ENCODE data around the gene ANKRD29.

ANKRD29 gene

GRCh38 chr18:23662309-23663263 is at the start of gene ANKRD29:
Gene ANKRD29 (minus strand): TSS chr18:23662911. CDS start chr18:23662730, 181 bp downstream.
- DNase-seq: peak; percentile 61

DNA sequence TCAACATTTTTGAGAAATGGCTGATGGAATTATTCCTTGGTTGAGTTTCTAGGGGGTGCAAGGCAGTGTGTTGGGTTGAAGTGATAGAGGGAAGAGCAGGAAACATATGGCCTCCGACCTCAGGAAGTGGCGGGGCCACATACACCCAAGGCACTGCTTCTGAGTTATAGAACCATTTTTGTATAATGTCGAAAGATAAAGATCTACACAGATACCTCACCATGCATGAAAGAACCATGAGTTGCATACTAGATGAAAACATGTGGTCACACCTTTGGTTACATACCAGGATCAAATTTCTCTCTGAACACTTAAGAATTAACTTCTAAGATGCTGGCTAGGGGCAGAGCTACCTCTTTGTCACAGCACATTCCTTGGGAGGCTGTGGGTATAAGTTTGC is 49.7 kb upstream of the ANKRD29 start:
- DNase-seq: no peak

- DNase-seq: no peak
Observed at GRCh38 chr18:23711426-23711825, 48.7 kb upstream of the ANKRD29 start.

GRCh38 chr18:23710946-23711345 is 48.2 kb upstream of the ANKRD29 start:
- DNase-seq: no peak

- DNase-seq: no peak
Observed at GRCh38 chr18:23710068-23710527, 47.4 kb upstream of the ANKRD29 start.

- peak; percentile 39 for DNase-seq
Observed at GRCh38 chr18:23706971-23707640, 44.4 kb upstream of the ANKRD29 start.

- no peak for DNase-seq
Observed at GRCh38 chr18:23704806-23705205, 42.1 kb upstream of the ANKRD29 start.

DNA sequence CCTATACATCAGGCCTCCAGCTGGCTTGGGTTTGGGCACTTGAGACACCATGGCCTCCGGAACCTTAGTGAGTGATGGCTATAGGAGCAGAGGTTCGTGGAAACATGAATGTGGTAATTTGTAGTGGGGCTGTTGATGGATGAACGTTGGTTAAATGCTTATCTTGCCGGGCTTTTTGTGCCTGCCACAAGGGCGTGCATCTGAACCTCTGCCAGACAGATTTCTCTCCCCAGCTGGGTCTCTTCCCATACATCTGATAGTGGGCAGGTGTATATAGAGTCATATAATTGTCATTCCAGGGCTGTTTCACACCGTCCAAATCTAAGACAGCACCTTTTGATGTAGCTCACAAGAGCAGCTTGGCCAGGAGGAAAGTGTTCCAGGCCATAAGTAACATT is 41.3 kb upstream of the ANKRD29 start:
- DNase-seq: no peak

DNA sequence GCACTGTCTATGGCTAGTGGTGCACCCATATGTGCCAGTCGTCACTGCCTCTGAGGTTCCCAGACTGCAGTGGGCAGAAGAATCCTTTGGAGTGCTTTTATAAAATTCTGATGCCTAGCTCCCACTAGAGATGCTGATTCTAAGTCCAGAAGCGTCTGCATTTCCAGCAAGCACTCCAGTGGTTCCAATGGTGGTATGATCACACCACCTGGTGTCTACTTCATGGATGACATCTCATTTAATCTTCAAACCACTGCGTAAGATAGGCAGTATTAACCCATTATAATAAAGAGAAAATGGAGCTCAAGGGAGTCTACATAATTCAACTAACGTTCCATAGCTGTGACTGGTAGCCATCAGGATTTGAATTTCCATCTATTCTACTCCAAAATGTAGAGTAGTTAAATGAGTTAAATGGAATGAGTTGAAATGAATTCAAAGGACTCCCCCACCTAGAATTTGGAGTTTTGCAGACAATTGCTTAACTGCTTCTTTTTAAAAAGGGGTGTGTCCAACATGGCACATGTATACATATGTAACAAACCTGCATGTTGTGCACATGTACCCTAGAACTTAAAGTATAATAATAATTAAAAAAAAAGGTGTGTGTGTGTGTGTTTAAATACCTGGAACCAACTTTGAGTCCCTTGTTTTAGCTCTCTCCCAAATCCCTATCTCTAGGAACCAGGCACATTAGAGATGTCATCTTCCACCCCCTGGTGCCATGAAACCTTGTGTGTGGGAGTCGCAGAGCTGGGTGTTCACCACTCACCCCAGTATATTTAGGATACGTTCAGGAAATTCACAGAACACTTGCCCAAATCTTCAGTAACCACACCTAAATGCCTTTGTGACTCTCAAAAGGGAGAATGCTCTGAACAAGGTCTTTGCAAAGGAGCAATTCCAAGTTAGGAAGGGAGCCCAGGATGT is 40.6 kb upstream of the ANKRD29 start:
- DNase-seq: peak; percentile 79

DNA sequence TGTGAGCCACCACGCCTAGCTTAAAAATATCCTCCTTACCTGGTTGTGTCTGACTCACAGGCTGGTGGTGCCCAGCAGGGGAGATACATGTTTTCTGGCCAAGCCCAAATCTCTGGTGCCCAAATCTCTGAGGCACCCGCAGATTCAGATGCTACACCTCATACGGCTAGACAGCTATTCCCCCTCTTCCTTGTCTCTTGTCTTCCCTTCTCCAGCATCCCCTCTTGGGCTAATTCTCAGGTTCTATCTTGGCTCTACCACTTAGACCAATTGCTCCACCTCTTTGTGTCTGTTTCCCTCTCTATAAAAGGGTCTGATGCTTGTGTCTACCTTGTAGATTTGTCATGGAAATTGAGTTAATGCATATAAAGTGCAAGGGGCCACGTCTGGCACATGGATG is 39.9 kb upstream of the ANKRD29 start:
- DNase-seq: no peak

DNA sequence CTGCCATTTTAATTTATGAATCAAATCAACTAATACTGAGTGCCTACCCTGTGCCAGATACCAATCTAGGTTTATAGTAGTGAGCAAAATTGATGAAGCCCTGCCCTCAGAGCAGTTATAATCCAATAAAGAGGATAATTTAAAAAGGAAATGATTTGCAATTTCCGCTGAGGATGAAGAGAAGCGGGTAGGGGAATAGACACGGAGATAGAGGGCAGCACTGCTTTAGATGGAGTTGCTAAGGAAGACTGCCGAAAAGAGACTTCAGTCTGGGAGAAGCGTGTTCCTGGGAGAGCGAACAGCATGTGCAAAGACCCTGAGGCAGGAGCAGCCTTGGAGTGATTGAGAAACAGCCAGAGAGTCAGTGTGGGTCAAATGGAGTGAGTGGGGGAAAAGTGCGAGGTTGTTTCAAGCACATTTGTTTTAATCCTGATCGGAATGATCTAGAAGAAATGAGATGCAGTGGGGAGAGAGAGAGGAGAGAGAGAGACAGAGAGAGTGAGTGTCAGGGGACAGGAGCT is 38.9 kb upstream of the ANKRD29 start:
- DNase-seq: no peak

DNA sequence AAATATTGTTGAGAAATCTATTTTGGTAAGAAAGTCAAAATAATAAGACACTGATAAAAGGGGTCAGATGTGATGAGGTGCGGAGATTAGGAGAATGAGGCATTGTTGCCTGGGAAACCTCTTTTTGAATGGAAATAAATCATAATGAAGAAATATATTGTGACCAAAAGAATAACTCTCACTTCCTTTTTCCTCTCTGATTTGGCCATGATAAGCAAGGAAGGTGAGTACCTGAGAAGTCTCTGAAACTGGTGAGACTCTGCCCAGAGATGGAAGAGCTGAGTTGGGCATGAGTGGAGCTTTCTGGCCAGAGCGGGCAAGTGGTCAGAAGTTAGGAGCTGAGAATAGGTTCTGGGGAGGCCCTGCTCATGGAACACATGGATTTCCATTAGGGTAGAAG is 38.3 kb upstream of the ANKRD29 start:
- DNase-seq: no peak

GRCh38 chr18:23694637-23695430 is 32.1 kb upstream of the ANKRD29 start:
- peak; percentile 19 for DNase-seq

GRCh38 chr18:23693846-23694245 is 31.1 kb upstream of the ANKRD29 start:
- peak; percentile 27 for DNase-seq

- peak; percentile 44 for DNase-seq
Observed at GRCh38 chr18:23690505-23691068, 27.9 kb upstream of the ANKRD29 start.

DNA sequence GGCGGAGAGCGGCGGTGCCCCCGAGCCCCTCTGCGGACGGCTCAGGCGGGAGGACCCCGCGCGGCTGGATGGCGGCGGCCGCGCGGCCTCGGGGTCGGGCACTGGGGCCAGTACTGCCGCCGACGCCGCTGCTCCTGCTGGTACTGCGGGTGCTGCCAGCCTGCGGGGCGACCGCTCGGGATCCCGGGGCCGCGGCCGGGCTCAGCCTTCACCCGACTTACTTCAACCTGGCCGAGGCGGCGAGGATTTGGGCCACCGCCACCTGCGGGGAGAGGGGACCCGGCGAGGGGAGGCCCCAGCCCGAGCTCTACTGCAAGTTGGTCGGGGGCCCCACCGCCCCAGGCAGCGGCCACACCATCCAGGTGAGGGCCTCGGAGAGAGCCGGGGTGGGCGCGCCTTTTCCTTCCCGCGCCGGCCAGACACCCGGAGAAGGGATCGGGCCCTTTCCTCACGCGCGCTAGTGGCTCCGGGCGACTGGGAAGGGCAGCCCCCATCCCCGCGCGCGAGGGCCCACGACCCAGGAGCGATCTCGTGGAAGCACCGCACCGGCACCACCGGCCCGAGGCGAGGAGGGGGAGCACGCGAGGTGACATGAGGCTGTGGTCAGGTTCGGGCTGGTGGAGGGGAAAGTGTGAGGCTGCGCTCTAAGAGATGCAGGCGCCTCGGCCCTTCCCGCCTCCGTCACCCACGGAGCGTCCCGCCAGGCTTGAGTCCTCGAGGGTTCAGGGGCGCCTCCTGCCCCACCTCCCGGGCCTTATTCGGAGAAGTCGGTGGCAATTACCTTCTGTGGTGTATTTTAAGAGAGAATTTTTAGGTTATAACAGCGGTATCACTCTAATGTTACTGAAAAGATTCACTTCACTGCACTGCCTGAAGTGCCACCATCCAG is 27.1 kb upstream of the ANKRD29 start:
- peak; percentile 64 for DNase-seq

DNA sequence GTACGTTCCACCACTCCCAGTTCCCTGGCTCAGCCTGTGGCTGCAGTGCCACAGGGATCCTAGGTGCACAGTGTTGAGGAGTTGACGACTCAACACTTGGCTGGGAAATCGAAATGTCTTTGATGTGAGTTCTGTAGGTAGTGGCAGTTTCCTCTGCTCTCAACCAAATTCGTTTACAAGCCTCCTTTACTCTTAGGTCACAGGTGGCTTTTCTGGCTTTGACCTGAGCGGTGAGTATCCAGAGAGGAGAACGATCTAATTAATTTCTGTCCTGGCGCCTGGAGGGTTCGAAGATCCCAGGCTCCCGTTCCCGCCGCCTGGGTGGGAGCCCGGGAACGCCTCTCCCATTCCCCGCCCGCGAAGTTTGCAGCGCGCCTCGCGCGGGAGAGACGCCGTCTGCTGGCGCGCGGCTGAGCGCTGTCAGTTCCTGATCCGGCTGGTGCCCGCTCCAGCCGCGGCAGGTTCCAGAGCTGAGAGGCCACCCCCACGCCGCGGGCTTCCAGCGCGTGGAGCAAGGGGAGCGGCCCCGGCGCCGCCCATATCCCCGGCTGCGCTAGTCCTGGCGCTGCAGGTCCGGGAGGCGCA is 26.4 kb upstream of the ANKRD29 start, which contains the start of gene LAMA3:
Gene LAMA3, plus strand, starts transcription at position 423 of the 585 bp plus-strand sequence. CDS start 231 bp downstream, outside the sequence.
- DNase-seq: peak; percentile 77

GRCh38 chr18:23688528-23688927 is 25.8 kb upstream of the ANKRD29 start:
- DNase-seq: no peak

GRCh38 chr18:23684515-23685197 is 21.9 kb upstream of the ANKRD29 start:
- peak; percentile 63 for DNase-seq

Data from DMS53 (cell line).